Measurements from ENCODE around the gene CASZ1.

DNA sequence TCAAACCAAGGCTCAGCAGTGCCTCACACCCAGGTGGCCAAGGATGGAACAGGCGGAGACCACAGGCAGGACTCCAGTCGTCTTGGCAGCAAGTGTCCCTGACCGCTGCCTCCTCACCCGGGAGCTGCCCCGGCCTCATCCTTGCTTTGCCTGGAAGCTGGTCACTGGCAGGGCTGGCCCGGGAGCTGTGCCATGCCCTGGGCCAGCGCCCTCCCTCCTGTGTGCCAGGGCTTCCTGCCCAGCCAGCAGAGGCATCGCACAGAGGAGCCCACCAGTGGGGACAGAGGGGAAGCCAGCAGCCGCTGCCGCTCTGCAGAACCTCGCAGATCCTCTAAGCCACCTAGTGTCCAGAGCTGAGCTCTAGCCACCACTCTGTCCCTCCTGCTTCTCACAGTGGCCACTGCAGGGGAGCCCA is 7.8 kb downstream of the CASZ1 start:
- TF ChIP-seq, protein P1, sequence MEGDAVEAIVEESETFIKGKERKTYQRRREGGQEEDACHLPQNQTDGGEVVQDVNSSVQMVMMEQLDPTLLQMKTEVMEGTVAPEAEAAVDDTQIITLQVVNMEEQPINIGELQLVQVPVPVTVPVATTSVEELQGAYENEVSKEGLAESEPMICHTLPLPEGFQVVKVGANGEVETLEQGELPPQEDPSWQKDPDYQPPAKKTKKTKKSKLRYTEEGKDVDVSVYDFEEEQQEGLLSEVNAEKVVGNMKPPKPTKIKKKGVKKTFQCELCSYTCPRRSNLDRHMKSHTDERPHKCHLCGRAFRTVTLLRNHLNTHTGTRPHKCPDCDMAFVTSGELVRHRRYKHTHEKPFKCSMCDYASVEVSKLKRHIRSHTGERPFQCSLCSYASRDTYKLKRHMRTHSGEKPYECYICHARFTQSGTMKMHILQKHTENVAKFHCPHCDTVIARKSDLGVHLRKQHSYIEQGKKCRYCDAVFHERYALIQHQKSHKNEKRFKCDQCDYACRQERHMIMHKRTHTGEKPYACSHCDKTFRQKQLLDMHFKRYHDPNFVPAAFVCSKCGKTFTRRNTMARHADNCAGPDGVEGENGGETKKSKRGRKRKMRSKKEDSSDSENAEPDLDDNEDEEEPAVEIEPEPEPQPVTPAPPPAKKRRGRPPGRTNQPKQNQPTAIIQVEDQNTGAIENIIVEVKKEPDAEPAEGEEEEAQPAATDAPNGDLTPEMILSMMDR (IDR thresholded peaks at IDR 0.05; ENCODE audit: borderline replicate concordance, extremely low read depth, low read length, poor library complexity, severe bottlenecking) = no peak
- TF ChIP-seq EZH2 (IDR thresholded peaks at IDR 0.05; ENCODE audit: borderline replicate concordance, low read depth, low read length, severe bottlenecking) = no peak

All from DND-41 (cell line).